ENCODE results near the gene LARP4B.
"Not testable (repeated sequence)": the region's sequence is repeated elsewhere in the genome, so short reads cannot be mapped to it uniquely, and the experiment has no call there.

Gene LARP4B

DNA sequence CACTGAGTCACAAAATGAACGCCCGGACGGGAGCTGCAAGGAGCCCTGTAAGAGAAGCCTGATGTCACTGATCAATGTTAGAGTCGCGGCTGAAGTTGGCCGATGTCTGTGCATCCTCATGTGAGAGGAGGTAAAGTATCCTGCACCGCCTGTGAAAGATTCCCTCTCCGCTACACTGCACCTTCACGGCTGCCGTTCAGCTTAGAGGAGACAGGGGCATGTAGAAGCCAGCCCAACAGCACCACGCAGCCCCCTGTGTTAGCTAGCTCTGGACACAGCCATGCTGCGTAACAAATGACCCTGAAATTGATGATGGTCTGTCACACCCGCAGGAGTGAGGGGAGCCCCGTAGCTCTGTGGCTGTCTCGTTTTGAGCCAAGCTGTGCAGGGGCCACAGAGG is 160.5 kb downstream of the LARP4B start:
- no peak for TF ChIP-seq EZH2 (optimal IDR thresholded peaks at IDR 0.05; ENCODE audit: low read depth, low read length)
- TF ChIP-seq, protein P1, sequence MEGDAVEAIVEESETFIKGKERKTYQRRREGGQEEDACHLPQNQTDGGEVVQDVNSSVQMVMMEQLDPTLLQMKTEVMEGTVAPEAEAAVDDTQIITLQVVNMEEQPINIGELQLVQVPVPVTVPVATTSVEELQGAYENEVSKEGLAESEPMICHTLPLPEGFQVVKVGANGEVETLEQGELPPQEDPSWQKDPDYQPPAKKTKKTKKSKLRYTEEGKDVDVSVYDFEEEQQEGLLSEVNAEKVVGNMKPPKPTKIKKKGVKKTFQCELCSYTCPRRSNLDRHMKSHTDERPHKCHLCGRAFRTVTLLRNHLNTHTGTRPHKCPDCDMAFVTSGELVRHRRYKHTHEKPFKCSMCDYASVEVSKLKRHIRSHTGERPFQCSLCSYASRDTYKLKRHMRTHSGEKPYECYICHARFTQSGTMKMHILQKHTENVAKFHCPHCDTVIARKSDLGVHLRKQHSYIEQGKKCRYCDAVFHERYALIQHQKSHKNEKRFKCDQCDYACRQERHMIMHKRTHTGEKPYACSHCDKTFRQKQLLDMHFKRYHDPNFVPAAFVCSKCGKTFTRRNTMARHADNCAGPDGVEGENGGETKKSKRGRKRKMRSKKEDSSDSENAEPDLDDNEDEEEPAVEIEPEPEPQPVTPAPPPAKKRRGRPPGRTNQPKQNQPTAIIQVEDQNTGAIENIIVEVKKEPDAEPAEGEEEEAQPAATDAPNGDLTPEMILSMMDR (IDR thresholded peaks at IDR 0.05; ENCODE audit: low read length): no peak
- no peak for TF ChIP-seq EZH2phosphoT487 (IDR thresholded peaks at IDR 0.05; ENCODE audit: low read length)

DNA sequence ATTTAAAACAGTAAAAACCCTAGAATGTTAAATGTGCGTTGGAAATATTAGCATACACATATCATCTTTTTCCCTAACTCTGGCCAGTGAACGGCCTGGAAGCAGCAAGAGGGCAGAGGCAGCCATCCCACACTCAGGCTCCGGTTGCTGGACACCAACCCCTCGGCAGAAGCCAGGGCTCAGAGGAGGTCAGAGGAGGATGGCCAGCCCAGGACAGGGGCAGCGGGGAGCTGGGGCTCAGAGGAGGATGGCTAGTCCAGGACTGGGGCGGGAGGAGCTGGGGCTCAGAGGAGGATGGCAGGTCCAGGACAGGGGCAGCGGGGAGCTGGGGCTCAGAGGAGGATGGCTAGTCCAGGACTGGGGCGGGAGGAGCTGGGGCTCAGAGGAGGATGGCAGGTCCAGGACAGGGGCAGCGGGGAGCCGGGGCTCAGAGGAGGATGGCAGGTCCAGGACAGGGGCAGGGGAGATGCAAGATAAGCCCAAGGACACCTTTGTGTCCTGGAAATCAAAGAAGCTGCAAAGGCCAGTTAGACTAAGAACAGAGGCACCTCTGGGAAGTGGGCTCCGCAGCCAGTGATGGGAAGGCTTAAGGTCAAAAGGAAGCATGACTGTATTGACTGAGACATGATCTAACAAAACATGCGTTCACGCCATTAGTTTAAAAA is 161.3 kb downstream of the LARP4B start:
- not testable (repeated sequence) for H3F3A ChIP-seq (ENCODE audit: insufficient read depth, low read length); H3K79me2 ChIP-seq (ENCODE audit: low read length); H3K4me2 ChIP-seq (ENCODE audit: low read depth, low read length); DNase-seq; H4K20me1 ChIP-seq (ENCODE audit: insufficient read depth, low read length); H2AFZ ChIP-seq (ENCODE audit: low read length); H3K9ac ChIP-seq (ENCODE audit: low read length); H3K27me3 ChIP-seq (replicated peaks; ENCODE audit: insufficient read depth, low read length); H3K9me3 ChIP-seq (replicated peaks; ENCODE audit: insufficient read depth, low read length); H3K27ac ChIP-seq (ENCODE audit: low read length); H3K9me2 ChIP-seq (replicated peaks; ENCODE audit: insufficient read depth, low read length); H3K4me3 ChIP-seq (ENCODE audit: low read length); H3K4me1 ChIP-seq (ENCODE audit: low read length); H3K36me3 ChIP-seq (replicated peaks; ENCODE audit: insufficient read depth, low read length)

More for the DNA sequence above, 160.5 kb downstream of the LARP4B start:
- H3K4me3 ChIP-seq (ENCODE audit: low read length): no peak overlapping the region
- H3K36me3 ChIP-seq (replicated peaks; ENCODE audit: insufficient read depth, low read length): no peaks in the 10 kb centered on the region
- H2AFZ ChIP-seq (ENCODE audit: low read length): no peak overlapping the region
- DNase-seq: no peak
- no peaks in the 10 kb centered on the region for H3K9me2 ChIP-seq (replicated peaks; ENCODE audit: insufficient read depth, low read length)
- no peak overlapping the region for H3K27ac ChIP-seq (ENCODE audit: low read length)
- H3F3A ChIP-seq (ENCODE audit: insufficient read depth, low read length): no peaks in the 10 kb centered on the region
- no peaks in the 10 kb centered on the region for H3K27me3 ChIP-seq (replicated peaks; ENCODE audit: insufficient read depth, low read length)
- H3K79me2 ChIP-seq (ENCODE audit: low read length): no peaks in the 10 kb centered on the region
- no peaks in the 10 kb centered on the region for H4K20me1 ChIP-seq (ENCODE audit: insufficient read depth, low read length)
- peaks cover 4% of the 10 kb centered on the region; the same call in 1 of the 2 replicates for H3K4me1 ChIP-seq (ENCODE audit: low read length)
- H3K4me2 ChIP-seq (ENCODE audit: low read depth, low read length): no peak overlapping the region
- no peak overlapping the region for H3K9ac ChIP-seq (ENCODE audit: low read length)
- no peaks in the 10 kb centered on the region for H3K9me3 ChIP-seq (replicated peaks; ENCODE audit: insufficient read depth, low read length)

DNA sequence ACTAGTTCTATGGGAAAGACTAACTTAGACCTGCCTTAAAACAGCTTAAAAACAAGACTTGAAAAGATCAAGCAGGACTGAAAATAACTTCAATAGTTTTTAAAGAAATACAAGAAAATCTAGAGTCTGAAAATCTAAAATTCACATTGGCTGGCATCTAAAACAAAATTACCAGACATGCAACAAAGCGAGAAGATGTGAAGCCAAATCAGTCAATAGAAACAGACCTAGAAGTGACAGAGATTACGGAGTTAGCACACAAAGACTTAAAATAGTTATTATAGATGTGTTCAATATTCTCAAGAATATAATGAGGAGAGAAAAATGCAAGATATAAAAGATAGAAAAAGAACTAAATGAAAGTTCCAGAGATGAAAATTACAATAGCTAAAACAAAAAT is 163.7 kb downstream of the LARP4B start:
- Histone ChIP-seq H3K27me3 (replicated peaks; ENCODE audit: insufficient read depth, low read length) (no peaks in the 10 kb centered on the region), H3K27ac (ENCODE audit: low read length) (no peak overlapping the region), H4K20me1 (ENCODE audit: insufficient read depth, low read length) (no peaks in the 10 kb centered on the region), H3K4me3 (ENCODE audit: low read length) (no peak overlapping the region), H3K36me3 (replicated peaks; ENCODE audit: insufficient read depth, low read length) (no peaks in the 10 kb centered on the region), H3K9ac (ENCODE audit: low read length) (no peak overlapping the region), H3K9me3 (replicated peaks; ENCODE audit: insufficient read depth, low read length) (no peaks in the 10 kb centered on the region), H3K4me1 (ENCODE audit: low read length) (no peaks in the 10 kb centered on the region), H3K79me2 (ENCODE audit: low read length) (no peaks in the 10 kb centered on the region), H2AFZ (ENCODE audit: low read length) (no peak overlapping the region), H3K9me2 (replicated peaks; ENCODE audit: insufficient read depth, low read length) (no peaks in the 10 kb centered on the region), H3K4me2 (ENCODE audit: low read depth, low read length) (no peak overlapping the region), H3F3A (ENCODE audit: insufficient read depth, low read length) (no peaks in the 10 kb centered on the region)
- DNase-seq: no peak
- TF ChIP-seq EZH2phosphoT487 (IDR thresholded peaks at IDR 0.05; ENCODE audit: low read length): no peak
- no peak for TF ChIP-seq EZH2 (optimal IDR thresholded peaks at IDR 0.05; ENCODE audit: low read depth, low read length)
- TF ChIP-seq, protein P1 (IDR thresholded peaks at IDR 0.05; ENCODE audit: low read length): no peak

DNA sequence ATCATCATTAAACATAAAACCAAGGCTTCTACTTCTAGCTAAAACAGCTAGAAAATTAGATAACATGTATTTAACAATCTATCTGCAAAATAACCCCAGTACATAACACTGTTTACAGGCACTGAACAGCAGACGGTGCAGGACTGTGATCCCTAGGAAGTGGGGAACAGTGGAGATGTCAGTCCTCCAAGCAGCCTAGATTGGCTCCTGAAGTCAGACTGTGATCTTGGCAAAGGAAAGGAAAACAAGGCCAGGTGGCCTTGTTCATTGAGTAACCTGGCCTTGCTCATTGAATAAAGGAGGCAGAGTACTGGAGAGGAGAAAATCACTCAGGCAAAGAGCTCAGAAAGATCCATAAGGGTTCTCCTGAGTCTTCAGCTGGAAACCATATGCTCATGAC is 164.3 kb downstream of the LARP4B start:
- no peaks in the 10 kb centered on the region for H3K9me3 ChIP-seq (replicated peaks; ENCODE audit: insufficient read depth, low read length)

More for the DNA sequence above, 164.3 kb downstream of the LARP4B start:
- no peak overlapping the region for H2AFZ ChIP-seq (ENCODE audit: low read length)
- H3K36me3 ChIP-seq (replicated peaks; ENCODE audit: insufficient read depth, low read length): no peaks in the 10 kb centered on the region
- H3K4me1 ChIP-seq (ENCODE audit: low read length): no peaks in the 10 kb centered on the region
- no peak overlapping the region for H3K9ac ChIP-seq (ENCODE audit: low read length)
- H3K4me2 ChIP-seq (ENCODE audit: low read depth, low read length): no peak overlapping the region
- no peaks in the 10 kb centered on the region for H4K20me1 ChIP-seq (ENCODE audit: insufficient read depth, low read length)
- no peak for DNase-seq
- no peaks in the 10 kb centered on the region for H3K9me2 ChIP-seq (replicated peaks; ENCODE audit: insufficient read depth, low read length)
- no peaks in the 10 kb centered on the region for H3K27me3 ChIP-seq (replicated peaks; ENCODE audit: insufficient read depth, low read length)
- H3K4me3 ChIP-seq (ENCODE audit: low read length): no peak overlapping the region
- H3K27ac ChIP-seq (ENCODE audit: low read length): no peak overlapping the region
- no peaks in the 10 kb centered on the region for H3F3A ChIP-seq (ENCODE audit: insufficient read depth, low read length)
- no peaks in the 10 kb centered on the region for H3K79me2 ChIP-seq (ENCODE audit: low read length)
- TF ChIP-seq EZH2 (optimal IDR thresholded peaks at IDR 0.05; ENCODE audit: low read depth, low read length) (no peak), EZH2phosphoT487 (IDR thresholded peaks at IDR 0.05; ENCODE audit: low read length) (no peak)
- TF ChIP-seq, protein P1 (IDR thresholded peaks at IDR 0.05; ENCODE audit: low read length): no peak

Measured in MM.1S (cell line).